RKO (cell line): Measurements from ENCODE around the gene ZFHX2.

Source experiments
- DNase-seq: peaks from one replicate; pipeline ENCODE4 v3.0.0-alpha.2; 2016; ENCODE audit warnings: low spot score

Gene ZFHX2

GRCh38 chr14:23572836-23573235, 21.3 kb upstream of the ZFHX2 start:
- no peak for DNase-seq

GRCh38 chr14:23572524-23572828, 20.9 kb upstream of the ZFHX2 start:
- DNase-seq = no peak

GRCh38 chr14:23571701-23572523, 20.3 kb upstream of the ZFHX2 start:
- no peak for DNase-seq

GRCh38 chr14:23570806-23571483, 19.4 kb upstream of the ZFHX2 start:
- no peak for DNase-seq

GRCh38 chr14:23569443-23570151, 18.0 kb upstream of the ZFHX2 start:
- peak; percentile 28 for DNase-seq

GRCh38 chr14:23568600-23569331, 17.2 kb upstream of the ZFHX2 start:
- peak; percentile 36 for DNase-seq

GRCh38 chr14:23568021-23568599, 16.5 kb upstream of the ZFHX2 start:
- DNase-seq = no peak

- peak; percentile 81 for DNase-seq
These were observed 15.8 kb upstream of the ZFHX2 start, which contains the start of gene AP1G2 for GRCh38 chr14:23567186-23568020. Gene AP1G2, minus strand, starts transcription at chr14:23567791. Its CDS starts 477 bp downstream, at chr14:23567314.

- peak; percentile 46 for DNase-seq
These were observed 15.2 kb upstream of the ZFHX2 start for GRCh38 chr14:23566778-23567185.

- DNase-seq = no peak
These were observed 14.7 kb upstream of the ZFHX2 start for GRCh38 chr14:23566112-23566777.

- no peak for DNase-seq
These were observed 14.1 kb upstream of the ZFHX2 start for GRCh38 chr14:23565626-23566025.

GRCh38 chr14:23564876-23565275, 13.3 kb upstream of the ZFHX2 start:
- DNase-seq = no peak

GRCh38 chr14:23564181-23564812, 12.7 kb upstream of the ZFHX2 start:
- no peak for DNase-seq

- no peak for DNase-seq
These were observed 12.1 kb upstream of the ZFHX2 start for GRCh38 chr14:23563473-23564180.

GRCh38 chr14:23562822-23563472, 11.4 kb upstream of the ZFHX2 start:
- DNase-seq = peak; percentile 47

- DNase-seq = no peak
These were observed 10.6 kb upstream of the ZFHX2 start for GRCh38 chr14:23561873-23562821.

- no peak for DNase-seq
These were observed 9.7 kb upstream of the ZFHX2 start for GRCh38 chr14:23561259-23561658.
